ENCODE results near the gene ARPIN.
"Not testable (repeated sequence)": the region's sequence is repeated elsewhere in the genome, so short reads cannot be mapped to it uniquely, and the experiment has no call there.

The ARPIN gene

DNA sequence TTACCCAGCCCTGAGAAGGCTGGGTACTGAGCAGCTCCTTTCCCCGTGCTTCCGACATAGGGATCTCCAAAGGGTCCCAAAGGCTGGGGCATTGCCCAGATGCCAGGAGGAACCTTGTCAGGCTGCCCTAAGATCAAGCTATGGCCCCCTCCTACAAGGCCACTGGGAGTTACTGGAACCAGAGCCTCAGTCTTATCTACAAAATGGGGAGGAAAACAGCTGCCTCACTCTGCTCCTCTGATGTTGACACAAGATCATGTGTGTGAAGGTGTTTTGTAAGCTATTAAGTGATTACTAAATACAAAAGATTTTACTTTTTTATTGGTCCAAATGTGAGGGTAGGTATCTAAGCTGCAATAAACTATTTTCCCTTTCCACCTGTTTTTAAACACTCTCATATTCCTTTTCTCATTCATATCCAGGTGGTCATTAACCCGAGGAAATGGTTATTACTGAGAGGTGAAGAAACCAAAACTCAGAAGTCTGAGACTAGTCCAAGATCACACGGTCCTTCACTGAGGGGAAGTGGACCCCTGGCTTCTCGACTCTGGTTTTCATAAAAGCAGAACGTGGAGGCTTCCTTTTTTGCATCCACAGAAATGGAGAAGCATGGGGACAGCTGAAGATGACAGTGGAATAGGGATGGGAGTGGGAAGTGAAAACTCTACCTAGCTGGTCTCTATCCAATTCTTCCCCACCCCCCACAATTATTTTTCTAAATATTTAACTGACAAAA, 1.7 kb downstream of the ARPIN start:
- DNase-seq (ENCODE audit: low read depth in 2 of 2): no peak

DNA sequence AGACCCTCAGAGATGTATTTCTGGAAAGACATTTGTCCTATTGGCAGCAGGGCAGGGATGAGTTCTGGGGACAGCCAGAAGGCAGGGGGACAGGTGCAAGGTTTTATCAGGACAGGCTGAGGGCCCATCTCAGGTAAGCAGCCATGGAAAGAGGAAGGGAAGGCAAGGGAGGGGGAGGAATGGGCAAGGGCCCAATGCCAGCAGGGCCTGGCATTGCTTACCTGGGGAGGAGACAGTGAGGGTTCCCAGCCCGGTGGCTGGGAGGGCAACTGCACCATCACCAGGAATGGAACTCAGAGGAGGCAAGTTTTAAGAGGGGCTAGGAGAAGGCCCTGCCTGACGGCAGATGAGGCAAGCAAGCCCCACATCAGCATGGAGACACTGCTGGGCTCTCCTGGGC, 3.1 kb downstream of the ARPIN start:
- DNase-seq (ENCODE audit: low read depth in 2 of 2): no peak

DNA sequence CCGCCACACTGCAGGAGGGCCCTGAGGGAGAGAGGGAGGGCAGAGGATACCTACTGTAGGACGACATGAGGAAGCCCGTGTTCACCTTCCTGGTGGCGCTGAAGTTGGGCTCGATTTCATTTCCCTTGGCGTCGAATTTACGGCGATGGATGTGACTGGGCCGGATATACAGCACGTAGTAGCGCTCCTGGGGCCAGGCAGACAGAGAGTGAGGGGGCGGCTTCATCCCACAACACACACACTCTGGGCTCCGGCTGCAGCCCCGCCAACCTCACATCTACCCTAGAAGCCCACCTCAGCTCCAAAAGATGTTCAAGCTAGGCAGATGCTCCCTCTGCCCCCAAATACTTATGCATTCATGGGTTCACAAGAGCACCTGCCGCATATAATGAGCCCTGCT, 4.5 kb downstream of the ARPIN start:
- no peak for DNase-seq (ENCODE audit: low read depth in 2 of 2)

DNA sequence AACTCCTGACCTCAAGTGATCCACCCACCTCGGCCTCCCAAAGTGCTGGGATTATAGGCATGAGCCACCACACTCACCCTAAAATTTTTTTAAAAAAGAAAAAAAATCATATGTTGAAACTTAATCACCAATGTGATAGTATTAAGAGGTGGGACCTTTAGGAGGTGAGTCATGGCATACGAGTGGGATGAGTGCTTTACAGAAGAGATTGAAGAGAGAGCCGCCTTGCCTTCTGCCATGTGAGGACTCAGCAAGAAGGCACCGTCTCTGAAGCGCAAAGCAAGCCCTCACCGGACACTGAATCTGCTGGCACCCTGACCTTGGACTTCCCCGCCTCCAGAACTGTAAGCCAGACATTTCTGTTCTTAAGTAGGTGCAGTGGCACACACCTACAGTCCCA, 5.5 kb downstream of the ARPIN start:
- DNase-seq (ENCODE audit: low read depth in 2 of 2): no peak

DNA sequence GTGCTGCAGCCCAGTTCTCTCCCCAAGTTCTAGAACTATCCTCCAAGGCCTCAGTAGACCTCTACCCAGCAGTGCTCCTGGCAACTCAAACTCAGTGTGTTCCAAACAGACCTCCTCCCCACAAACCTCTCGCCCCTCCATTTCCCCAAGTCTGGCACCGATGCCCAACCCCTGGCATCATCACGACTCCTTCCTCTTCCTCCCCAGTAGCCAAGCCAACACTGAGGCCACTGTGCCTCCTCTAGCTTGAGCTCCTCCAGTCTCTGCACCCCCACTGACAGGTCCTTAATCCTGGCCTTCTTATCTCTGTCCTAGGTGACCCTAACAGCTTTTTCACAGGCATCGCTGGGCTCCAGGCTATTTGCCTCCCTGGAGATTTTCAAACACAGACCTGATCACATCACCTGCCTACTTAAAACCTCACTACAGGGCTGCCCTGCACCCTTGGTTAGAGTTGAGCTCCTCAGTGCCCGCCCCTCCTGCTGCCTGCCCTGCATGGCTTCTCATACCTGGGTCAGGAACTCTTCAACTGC, 6.8 kb downstream of the ARPIN start:
- DNase-seq (ENCODE audit: low read depth in 2 of 2): no peak

- DNase-seq (ENCODE audit: low read depth in 2 of 2): no peak
Observed at GRCh38 chr15:89904519-89904918, 8.2 kb downstream of the ARPIN start.

DNA sequence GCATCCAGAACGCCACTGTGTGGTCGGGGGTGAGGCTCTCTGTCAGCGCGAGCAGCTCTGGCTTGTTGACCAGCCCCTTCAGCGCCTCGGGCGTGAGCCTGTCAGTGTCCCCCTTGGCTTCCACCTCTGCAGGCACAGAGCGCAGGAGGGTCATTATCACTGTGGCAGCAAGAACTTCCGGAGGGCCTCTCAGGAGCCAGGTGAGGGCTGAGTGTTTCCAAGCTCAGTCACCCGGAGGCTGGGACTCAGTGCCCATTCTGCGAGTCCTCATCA, 9.0 kb downstream of the ARPIN start:
- no peak for DNase-seq (ENCODE audit: low read depth in 2 of 2)

GRCh38 chr15:89903015-89903857, 9.5 kb downstream of the ARPIN start:
- DNase-seq (ENCODE audit: low read depth in 2 of 2): no peak

DNA sequence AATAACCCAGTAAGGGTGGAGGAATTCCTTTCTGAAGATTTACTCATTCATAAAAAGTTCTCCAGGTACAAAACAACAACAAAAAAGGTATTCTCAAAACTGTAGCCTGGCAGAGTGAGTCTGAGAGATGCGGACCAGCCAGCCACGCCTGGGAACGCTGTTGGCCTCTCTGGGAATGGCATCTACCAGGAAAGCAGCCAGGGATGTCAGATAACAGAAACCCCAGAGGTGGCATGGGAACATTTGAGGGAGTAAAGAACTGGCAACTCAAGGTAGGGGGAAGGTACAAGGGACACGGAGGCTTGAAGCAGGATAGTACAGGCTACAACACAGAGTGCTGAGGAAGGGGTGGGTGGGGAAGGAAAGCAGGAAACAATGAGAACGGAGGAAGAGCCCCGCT, 11.9 kb downstream of the ARPIN start:
- no peak for DNase-seq (ENCODE audit: low read depth in 2 of 2)

DNA sequence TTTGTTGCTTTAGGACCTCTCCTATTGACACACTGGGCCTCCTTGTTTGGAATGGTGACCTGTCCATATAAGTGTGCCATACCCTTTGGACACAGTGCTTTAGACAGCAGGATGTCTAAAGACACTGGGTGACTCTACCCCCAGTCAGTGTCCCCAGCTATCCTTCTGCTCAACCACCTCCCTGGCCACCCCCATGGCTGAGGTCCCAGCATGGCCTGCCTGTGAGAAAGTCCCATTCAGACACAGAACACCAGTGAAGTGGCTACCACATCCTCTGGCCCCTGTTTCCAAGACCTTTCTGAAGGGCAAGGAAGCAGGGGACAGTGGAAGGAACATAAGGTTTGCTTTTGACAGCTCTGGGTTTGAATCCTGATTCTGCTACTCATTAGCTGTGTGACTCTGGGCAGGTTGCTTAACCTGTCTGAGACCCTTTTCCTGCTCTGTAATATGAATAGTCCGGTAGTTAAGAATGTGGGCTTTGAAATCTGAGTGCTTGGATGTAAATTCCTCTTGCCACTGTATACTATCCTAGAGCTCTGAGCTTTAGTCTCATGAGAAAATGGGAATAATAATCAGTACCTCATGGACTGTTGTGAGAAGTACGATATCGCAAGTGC, 12.7 kb downstream of the ARPIN start:
- DNase-seq (ENCODE audit: low read depth in 2 of 2): no peak

- DNase-seq (ENCODE audit: low read depth in 2 of 2): no peak
Observed at GRCh38 chr15:89899295-89899945, 13.3 kb downstream of the ARPIN start.

DNA sequence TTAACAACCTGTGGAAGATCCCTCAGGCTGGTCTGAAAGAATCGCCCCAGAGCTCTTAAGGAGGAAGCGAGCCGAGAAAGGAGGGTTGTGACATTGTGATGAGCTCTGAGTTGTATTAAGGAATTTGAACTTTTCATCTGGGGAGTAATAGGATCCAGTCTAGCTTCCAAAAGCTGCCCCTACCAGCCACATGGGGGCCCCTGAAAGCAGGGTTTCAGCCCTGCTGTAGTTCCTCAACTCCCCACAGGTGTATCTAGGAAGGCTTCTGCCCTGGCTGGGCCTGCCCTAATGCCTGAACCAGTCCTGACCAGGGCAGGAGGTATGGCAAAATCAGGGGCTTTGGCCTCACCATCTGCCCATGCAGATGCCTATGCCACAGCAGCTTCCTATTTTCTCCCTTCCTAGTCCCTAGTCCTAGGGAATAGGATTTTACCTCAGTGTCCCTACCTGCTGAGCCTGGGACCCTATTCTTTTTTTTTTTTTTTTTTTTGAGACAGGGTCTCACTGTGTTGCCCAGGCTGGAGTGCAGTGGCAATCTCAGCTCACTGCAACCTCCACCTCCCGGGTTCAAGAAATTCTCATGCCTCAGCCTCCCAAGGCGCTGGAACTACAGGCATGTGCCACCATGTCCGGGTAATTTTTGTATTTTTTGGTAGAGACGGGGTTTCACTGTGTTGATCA, 14.0 kb downstream of the ARPIN start:
- DNase-seq (ENCODE audit: low read depth in 2 of 2): peak in 1 of 2 donors; percentile 10

DNA sequence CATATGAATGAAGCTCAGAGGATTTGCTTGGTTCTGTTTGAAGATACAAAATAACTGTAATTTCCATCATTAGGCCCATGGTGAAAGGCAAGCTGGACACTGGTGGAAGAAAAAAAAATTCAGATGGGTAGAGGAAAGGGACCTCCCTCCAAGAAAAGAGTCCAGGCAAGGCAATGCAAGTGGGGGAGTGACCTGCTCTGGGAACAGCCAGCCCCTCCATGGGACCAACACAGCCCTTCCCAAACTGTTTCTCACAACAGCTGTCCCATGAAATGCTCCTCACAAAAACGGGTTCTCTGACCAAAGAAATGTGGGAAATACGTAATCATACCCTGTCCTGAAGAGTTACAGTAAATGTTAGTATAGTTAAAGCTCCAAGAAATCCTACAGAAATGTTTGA, 14.6 kb downstream of the ARPIN start:
- DNase-seq (ENCODE audit: low read depth in 2 of 2): no peak

GRCh38 chr15:89893696-89894447, 18.9 kb downstream of the ARPIN start, which contains the start of gene AP3S2:
TSS of gene AP3S2 (minus strand) at chr15:89893994. CDS start at chr15:89893949, 45 bp downstream.
- DNase-seq (ENCODE audit: low read depth in 2 of 2): peak; percentile 86 to 89

GRCh38 chr15:89893027-89893426, 19.7 kb downstream of the ARPIN start:
- no peak for DNase-seq (ENCODE audit: low read depth in 2 of 2)

DNA sequence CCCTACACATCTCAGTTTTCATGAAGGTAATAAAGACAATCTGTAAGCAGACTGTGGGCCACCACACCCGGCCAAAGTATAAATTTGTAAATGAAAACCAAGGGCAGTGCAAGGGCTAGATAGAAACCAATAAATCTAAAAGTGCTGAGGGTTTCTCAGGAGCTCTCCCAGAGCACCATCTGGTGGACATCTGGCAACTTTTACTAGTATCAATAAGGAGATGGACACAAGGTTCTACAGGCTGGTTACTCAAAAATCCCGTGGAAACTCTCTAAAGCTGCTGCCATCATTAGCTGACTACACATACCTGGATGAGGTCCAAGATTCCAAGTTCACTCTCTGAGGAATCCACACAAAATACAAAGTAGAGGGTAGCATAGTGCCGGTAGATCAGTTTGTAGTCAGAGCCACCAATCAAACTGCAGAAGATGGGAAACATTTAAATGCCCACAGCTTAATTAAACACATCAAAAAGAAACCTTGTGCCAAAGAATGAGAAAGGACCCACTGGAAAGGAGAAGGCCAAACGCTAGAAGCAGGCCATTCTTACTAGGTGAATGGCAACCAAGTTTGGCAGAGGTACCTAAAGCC, 24.4 kb downstream of the ARPIN start:
- DNase-seq (ENCODE audit: low read depth in 2 of 2): no peak

GRCh38 chr15:89885611-89886010, 27.1 kb downstream of the ARPIN start:
- no peak for DNase-seq (ENCODE audit: low read depth in 2 of 2)

DNA sequence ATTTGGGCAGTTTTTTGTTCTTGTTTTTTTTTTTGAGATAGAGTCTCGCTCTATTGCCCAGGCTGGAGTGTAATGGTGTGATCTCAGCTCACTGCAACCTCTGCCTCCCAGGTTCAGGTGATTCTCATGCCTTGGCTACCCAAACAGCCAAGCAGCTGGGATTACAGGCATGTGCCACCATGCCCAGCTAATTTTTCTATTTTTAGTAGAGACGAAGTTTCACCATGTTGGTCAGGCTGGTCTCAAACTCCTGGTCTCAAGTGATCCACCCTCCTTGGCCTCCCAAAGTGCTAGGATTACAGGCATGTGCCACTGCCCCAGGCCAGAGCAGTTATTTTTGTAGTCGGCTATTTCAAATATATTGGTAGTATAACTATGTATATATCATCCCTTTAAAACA, 27.6 kb downstream of the ARPIN start:
- DNase-seq (ENCODE audit: low read depth in 2 of 2): not testable (repeated sequence)

GRCh38 chr15:89883518-89883917, 29.2 kb downstream of the ARPIN start:
- no peak for DNase-seq (ENCODE audit: low read depth in 2 of 2)

DNA sequence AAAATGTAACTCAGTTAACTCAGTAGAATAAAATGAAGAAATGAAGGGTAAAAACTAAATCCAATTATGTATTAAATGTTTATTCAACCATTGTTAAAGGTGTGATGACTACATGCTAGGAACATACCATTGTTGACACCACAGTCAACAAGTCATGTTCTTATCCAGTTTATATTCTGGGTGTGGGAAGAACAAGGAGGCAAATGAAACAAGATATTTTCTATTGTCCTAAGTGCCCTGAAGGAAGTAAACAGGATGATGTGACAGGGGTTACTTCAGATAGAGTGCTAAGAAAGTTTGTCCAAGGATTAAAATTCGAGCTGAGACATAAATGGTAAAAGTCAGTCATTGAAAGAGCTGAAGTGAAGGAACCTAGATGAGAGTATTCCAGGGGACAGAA, 32.0 kb downstream of the ARPIN start:
- no peak for DNase-seq (ENCODE audit: low read depth in 2 of 2)
